ENCODE data around the gene TRERF1. TPM values are rescaled to one million over a fixed set of nuclear protein-coding genes. Genes with fewer than 3 reads are reported as not detected.

Gene TRERF1
- total RNA-seq, 1 experiment from 2014 or later = 13.9 TPM

DNA sequence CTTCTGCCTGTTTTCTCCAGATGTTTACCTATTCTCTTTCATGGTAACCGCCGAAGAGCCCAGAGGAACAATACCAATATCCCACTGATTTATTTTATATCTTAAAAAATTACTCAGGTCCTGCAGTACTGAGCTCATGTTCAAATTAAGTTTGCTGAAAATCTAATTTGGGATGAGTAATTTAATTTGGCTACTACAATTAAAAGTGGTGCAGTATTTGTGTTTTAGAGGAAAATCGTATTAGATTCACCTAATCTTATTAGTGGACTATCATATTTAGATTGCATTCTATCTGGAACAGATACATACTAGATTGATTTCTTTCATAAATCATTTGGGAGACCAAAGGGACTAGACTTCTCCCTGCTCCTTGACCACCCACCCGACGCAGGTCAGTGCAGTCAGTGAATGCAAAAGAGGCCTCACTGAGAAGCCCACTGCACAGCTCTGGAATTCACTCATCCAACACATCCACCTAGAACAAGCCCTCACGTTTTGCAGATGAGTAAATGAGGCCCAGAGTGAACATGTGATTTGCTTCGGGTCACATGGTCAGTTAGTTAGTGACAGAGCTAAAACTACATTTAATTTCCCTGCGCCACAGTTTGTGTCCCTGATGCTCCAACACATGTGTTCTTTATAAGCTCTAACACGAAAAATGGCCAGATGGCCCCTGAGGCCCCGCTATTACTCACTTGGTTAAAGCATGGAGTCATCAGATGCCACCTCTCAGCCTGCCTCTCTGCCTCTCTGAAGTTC is 101.8 kb downstream of the TRERF1 start:
- CTCF ChIA-PET = no interaction called here
- Histone ChIP-seq H3K4me2 (ENCODE audit: low read length) (no peak overlapping the region), H3F3A (ENCODE audit: low read length, unreplicated experiment) (no peaks in the 10 kb centered on the region), H3K9ac (ENCODE audit: low read length) (no peak overlapping the region), H3K9me2 (replicated peaks; ENCODE audit: low read length) (no peaks in the 10 kb centered on the region), H4K20me1 (ENCODE audit: low read length) (no peaks in the 10 kb centered on the region), H2AFZ (ENCODE audit: low read length) (no peak overlapping the region), H3K4me1 (ENCODE audit: insufficient read depth, low read length) (peaks cover 12% of the 10 kb centered on the region), H3K9me3 (ENCODE audit: low read length) (no peaks in the 10 kb centered on the region), H3K79me2 (ENCODE audit: low read length) (no peaks in the 10 kb centered on the region; the same call in 1 of the 2 replicates), H3K27me3 (ENCODE audit: low read length) (no peaks in the 10 kb centered on the region), H3K4me3 (ENCODE audit: low read length) (no peak overlapping the region), H3K36me3 (ENCODE audit: low read depth, low read length) (no peaks in the 10 kb centered on the region), H3K27ac (ENCODE audit: low read length) (no peak overlapping the region)
- intact Hi-C loops (cut with micrococcal nuclease) = no loop called here
- ATAC-seq = no peak
- no TSS peak for BruUV-seq (replicated peaks)
- POLR2A ChIA-PET (ENCODE audit: unreplicated experiment) = no interaction called here
- DNase-seq = no peak
- TF ChIP-seq, protein P1, sequence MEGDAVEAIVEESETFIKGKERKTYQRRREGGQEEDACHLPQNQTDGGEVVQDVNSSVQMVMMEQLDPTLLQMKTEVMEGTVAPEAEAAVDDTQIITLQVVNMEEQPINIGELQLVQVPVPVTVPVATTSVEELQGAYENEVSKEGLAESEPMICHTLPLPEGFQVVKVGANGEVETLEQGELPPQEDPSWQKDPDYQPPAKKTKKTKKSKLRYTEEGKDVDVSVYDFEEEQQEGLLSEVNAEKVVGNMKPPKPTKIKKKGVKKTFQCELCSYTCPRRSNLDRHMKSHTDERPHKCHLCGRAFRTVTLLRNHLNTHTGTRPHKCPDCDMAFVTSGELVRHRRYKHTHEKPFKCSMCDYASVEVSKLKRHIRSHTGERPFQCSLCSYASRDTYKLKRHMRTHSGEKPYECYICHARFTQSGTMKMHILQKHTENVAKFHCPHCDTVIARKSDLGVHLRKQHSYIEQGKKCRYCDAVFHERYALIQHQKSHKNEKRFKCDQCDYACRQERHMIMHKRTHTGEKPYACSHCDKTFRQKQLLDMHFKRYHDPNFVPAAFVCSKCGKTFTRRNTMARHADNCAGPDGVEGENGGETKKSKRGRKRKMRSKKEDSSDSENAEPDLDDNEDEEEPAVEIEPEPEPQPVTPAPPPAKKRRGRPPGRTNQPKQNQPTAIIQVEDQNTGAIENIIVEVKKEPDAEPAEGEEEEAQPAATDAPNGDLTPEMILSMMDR (conservative IDR thresholded peaks at IDR 0.05; ENCODE audit: low read depth, low read length) = no peak
- TF ChIP-seq EZH2phosphoT487 (IDR thresholded peaks at IDR 0.05; ENCODE audit: borderline replicate concordance, low read length) = no peak
- TF ChIP-seq EZH2 (IDR thresholded peaks at IDR 0.05; ENCODE audit: low read length, unreplicated experiment) = no peak

DNA sequence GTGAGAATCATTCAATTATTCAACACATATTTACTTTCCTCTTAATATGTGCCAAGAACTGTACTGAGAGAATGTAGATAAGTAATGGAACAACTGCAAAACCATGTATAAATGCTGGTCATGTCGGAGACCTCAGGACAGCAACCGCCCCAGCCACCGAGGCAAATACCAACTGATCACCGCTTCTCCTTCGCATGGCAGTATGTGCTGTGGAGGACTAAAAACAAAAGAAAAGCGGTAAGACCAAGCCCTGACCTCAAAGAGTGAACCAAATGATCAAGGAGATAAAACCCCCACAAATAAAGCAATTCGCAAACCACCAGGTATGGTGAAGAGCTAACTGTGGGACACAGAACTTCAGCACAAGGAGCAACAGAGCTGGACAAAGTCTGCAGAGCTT is 104.3 kb downstream of the TRERF1 start:
- CTCF ChIA-PET = no interaction called here
- no TSS peak for BruUV-seq (replicated peaks)
- intact Hi-C loops (cut with micrococcal nuclease) = no loop called here

More for the DNA sequence above, 104.3 kb downstream of the TRERF1 start:
- H3K4me3 ChIP-seq (ENCODE audit: low read length) = no peak overlapping the region
- ATAC-seq = no peak
- no peaks in the 10 kb centered on the region for H3K9me2 ChIP-seq (replicated peaks; ENCODE audit: low read length)
- no peaks in the 10 kb centered on the region for H3K36me3 ChIP-seq (ENCODE audit: low read depth, low read length)
- H3K9me3 ChIP-seq (ENCODE audit: low read length) = no peaks in the 10 kb centered on the region
- H3F3A ChIP-seq (ENCODE audit: low read length, unreplicated experiment) = no peaks in the 10 kb centered on the region
- H3K79me2 ChIP-seq (ENCODE audit: low read length) = no peaks in the 10 kb centered on the region; the same call in 1 of the 2 replicates
- H3K9ac ChIP-seq (ENCODE audit: low read length) = no peak overlapping the region
- H3K4me1 ChIP-seq (ENCODE audit: insufficient read depth, low read length) = peaks cover 4% of the 10 kb centered on the region
- no peaks in the 10 kb centered on the region for H3K27me3 ChIP-seq (ENCODE audit: low read length)
- H4K20me1 ChIP-seq (ENCODE audit: low read length) = no peaks in the 10 kb centered on the region
- no peak for DNase-seq
- no peak overlapping the region for H3K4me2 ChIP-seq (ENCODE audit: low read length)
- POLR2A ChIA-PET (ENCODE audit: unreplicated experiment) = no interaction called here
- no peak overlapping the region for H2AFZ ChIP-seq (ENCODE audit: low read length)
- no peak for TF ChIP-seq EZH2 (IDR thresholded peaks at IDR 0.05; ENCODE audit: low read length, unreplicated experiment)
- TF ChIP-seq, protein P1 (conservative IDR thresholded peaks at IDR 0.05; ENCODE audit: low read depth, low read length) = no peak
- no peak for TF ChIP-seq EZH2phosphoT487 (IDR thresholded peaks at IDR 0.05; ENCODE audit: borderline replicate concordance, low read length)
- H3K27ac ChIP-seq (ENCODE audit: low read length) = no peak overlapping the region
